HG02884 (cell line): ENCODE measurements around the gene ASB11.
"Not testable (repeated sequence)": the region's sequence is repeated elsewhere in the genome, so short reads cannot be mapped to it uniquely, and the experiment has no call there.

Experiments used
- ATAC-seq: cut with Tn5 transposase; IDR thresholded peaks from one replicate; pipeline ENCODE4 v1.9.1; 2021; ENCODE audit warnings: mild to moderate bottlenecking, moderate library complexity; ENCODE audit not compliant: unreplicated experiment

ASB11 gene

GRCh38 chrX:15310117-15310516 lies 5.3 kb downstream of the ASB11 start:
- ATAC-seq: no peak

- ATAC-seq: not testable (repeated sequence)
Observed at GRCh38 chrX:15305899-15306298, 9.5 kb downstream of the ASB11 start.

GRCh38 chrX:15301924-15302323 lies 13.5 kb downstream of the ASB11 start:
- ATAC-seq: no peak

DNA sequence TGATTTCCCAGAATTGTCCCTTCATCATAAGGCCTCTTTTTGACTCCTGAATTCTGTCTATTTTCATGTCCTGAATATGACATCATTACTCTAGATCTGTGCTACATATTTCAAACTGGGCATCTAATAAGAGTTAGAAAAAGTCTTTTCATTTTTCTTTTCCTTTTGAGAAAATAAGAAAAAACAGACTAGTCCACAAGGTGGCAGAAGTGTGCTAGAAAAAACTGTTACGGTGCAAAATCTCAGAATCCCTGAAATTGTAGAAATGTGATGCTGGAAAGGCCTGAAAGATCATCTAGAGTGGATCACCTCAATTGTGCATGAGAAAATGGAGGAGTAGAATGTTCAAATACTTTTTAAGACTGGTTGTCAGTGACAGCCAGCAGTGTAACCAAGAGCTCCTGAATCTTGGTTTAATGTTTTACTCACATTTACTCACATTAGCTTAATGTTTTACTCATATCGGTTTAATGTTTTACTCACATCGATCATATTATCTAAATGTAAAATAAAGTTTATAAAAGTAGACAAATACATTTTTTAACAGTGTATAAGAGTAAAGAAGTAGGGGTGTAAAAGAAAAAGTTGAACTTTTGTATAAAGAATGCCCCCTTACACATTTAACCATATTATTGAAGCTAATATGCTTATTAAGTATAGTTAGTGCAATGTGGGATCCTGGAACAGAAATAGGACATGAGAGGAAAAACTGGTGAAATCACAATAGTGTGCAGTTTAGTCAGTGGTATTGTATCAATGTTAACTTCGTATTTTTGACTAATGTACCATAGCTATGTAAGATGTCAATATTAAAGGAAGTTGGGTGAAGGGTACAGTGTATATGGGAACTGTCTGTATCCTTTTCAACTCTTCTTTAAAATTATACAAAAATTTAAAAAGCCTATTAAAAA lies 15.2 kb downstream of the ASB11 start:
- no peak for ATAC-seq

- no peak for ATAC-seq
Observed at GRCh38 chrX:15298780-15299179, 16.7 kb downstream of the ASB11 start.

GRCh38 chrX:15298201-15298600 lies 17.2 kb downstream of the ASB11 start:
- no peak for ATAC-seq

DNA sequence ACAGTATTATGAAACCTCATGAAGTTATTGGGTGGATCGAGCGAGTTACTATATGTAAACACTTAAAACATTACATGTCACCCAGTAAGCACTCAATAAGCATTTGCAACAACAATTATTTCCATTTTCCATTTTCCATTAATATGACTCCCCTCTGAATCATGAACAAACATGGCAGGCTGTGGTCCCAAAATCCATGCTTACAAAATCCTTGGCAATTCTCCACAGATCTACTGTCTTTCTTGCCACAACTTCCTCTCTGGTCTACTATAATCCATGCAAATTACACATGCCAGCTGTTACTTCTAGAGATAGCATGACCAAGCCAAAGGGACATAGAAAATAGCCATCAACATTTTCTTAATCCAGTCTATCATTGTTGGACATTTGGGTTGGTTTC lies 22.0 kb downstream of the ASB11 start:
- no peak for ATAC-seq

DNA sequence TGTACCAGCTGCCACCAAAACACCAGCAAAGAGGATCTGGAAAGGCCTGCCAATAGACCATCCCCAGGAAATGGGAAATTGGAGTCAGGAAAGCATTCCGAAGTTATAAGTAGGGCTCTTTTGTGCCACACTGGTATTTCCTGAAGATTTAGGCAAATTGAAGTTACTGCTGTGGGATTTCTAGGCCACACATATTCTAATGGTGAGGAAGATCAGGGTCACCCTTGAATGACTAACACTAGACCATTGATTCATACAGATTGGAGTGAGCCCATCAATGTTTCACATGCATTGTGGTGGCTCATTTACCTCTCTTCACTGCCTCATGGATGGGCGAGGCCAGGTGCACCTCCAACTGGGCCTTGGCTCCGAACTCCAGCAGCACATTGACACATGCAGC lies 22.6 kb downstream of the ASB11 start:
- no peak for ATAC-seq

- ATAC-seq: no peak
Observed at GRCh38 chrX:15277604-15278003, 37.8 kb downstream of the ASB11 start.

- ATAC-seq: no peak
Observed at GRCh38 chrX:15274946-15275345, 40.5 kb downstream of the ASB11 start.

- not testable (repeated sequence) for ATAC-seq
Observed at GRCh38 chrX:15273275-15273674, 42.2 kb downstream of the ASB11 start.

GRCh38 chrX:15271757-15272156 lies 43.7 kb downstream of the ASB11 start:
- no peak for ATAC-seq

DNA sequence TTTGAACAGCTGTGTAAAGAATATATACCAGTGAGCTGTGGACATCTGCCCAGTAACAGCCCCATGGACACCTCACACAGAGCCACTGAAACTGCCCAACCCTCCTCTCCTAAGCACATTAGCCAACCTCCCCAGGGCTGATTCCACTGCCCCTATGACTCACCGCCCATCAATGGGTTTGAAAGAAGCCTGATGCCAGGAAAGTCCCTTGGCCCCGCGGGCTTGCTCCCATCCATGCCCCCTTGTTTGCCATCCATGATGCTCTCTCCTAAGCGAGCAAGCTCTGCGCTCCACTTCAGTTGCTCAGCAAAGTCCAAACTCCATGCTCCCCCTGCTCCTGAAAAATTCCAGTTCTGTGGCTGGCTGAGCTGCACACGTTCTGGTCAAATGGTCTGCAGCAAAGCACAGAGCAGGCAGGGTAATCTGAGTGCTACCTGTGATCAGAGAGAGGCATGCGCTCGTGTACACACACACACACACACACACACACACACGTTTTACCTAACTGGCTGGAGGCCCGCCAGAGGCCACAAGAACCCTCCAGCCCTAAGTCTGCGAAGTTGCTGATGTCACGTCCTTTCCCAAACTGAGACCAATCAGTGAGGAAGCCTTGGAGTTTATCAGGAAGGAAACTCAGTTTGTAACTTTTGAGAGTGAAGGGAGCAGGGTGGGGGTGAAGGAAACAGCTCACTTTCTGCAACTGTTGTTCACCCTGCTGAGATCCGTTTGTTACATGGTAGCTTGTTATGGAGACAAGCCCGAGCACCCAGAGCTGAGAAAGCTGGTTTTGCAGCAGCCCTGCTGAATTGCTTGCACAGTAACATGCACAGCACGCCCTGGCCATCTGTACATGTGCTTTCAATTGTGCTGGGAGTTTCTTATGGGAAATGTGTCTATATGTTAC lies 45.6 kb downstream of the ASB11 start, which contains the start of gene ASB9:
Gene ASB9, minus strand, starts transcription at position 466 of the 904 bp plus-strand sequence. Its CDS starts 209 bp downstream, at position 257.
- ATAC-seq: no peak

DNA sequence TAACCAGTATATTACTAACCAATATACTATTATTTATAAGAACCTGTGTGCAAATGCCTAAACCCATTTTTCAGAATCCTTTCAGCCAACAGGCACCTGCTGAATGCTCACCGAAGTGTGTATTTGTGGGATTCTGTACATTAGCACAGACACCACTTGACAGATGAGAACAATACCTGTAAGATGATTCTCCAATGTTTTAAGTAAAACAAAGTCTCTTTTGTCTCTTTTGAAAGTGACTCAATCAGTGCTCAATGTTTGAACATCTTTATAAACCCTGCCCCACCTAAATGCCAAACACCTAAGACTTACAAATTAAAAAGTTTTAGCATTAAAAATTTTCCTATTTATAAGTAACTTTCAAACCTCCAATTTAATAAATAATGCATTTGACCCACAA lies 46.3 kb downstream of the ASB11 start:
- no peak for ATAC-seq

- ATAC-seq: no peak
Observed at GRCh38 chrX:15254852-15255251, 60.6 kb downstream of the ASB11 start.

DNA sequence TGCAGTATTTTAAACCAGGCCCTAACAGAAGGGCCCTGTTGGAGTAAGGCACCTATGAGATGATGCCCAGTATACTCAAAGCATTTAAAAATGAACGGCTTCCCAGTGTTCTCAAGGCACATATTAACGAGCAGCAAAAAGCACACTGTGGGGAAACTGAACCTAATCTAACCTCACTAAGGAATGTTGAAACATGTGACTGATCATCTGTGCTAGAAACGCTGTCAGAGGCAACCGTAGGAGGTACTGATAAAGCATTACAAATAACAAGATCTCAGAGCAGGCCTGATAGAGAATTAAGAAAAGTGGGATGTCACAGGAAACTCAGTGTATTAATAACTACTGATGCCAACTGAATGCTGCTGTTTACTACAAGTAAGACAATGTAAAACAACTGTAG lies 69.5 kb downstream of the ASB11 start:
- ATAC-seq: no peak

GRCh38 chrX:15244421-15244820 lies 71.0 kb downstream of the ASB11 start:
- ATAC-seq: no peak

DNA sequence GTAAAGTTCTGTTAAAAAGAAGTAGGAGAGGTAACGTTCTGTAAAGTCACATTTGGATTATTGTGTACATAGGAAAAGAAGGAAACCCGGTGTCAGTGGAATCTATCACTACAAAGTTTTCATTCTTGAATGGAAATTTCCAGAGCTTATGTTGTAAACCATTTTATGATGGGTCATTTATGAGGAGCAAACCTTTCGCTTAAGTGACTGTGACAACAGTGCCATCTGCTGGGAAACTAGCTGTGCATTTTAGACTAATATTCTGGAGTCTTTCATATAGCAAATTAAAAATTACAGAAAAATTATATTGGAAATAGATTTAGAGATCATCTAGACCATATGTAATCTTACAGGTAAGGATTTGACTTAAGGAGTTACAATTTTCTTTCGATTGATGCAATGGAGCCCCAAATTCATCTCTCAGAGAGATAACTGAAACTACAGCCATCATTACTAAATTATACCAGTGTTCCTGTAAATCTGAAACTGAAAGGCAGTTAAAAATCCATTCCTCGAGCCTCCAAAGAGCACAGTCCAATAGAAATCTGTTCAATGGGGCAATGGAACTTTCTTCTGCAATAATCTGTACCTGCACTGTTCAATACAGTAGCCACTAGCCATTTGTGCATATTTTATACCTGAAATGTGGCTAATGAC lies 72.4 kb downstream of the ASB11 start:
- no peak for ATAC-seq

DNA sequence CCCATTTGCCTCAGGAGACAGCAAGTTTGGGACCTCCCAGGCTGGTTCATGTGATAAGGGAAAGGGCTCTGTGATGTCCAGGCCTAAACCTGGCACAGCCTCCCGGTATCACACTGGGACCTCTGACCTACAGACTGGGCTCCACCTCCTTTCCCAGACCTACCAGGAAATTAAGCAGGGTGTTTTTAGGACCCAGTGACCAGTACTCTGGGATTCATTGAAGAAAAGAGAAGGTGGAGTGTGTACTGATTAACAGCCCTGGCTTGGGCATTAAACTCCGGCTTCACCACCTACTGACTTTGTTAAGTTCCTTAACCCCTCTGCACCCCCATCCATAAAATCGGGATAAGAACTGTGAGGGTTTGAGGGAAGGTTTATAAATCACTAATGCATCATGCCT lies 74.1 kb downstream of the ASB11 start:
- ATAC-seq: no peak

- ATAC-seq: no peak
Observed at GRCh38 chrX:15240414-15240813, 75.0 kb downstream of the ASB11 start.

GRCh38 chrX:15236146-15236545 lies 79.3 kb downstream of the ASB11 start:
- no peak for ATAC-seq
